Loucy (cell line): ENCODE measurements around the gene TSC2.

Source experiments
- H2AFZ ChIP-seq: fragments of 200-600 bp; sonication (generic); 2 replicates; pipeline ENCODE4 v1.6.0; 2016; ENCODE audit warnings: antibody characterized with exemption, mild to moderate bottlenecking, low read length, moderate library complexity
- H3F3A ChIP-seq: fragments of 200-600 bp; 2 replicates; pipeline ENCODE4 v1.6.0; 2016; ENCODE audit warnings: antibody characterized with exemption, low read depth, mild to moderate bottlenecking
- H3K27me3 ChIP-seq: fragments of 200-600 bp; sonication (generic); 2 replicates; pipeline ENCODE4 v1.6.1; 2014; ENCODE audit warnings: low read length, mild to moderate bottlenecking; ENCODE audit not compliant: insufficient read depth, poor library complexity, severe bottlenecking
- H3K36me3 ChIP-seq: fragments of 200-600 bp; sonication (generic); 2 replicates; pipeline ENCODE4 v1.6.1; 2016; ENCODE audit warnings: low read length; ENCODE audit not compliant: insufficient read depth
- H3K4me1 ChIP-seq: fragments of 200-600 bp; sonication (generic); 2 replicates; pipeline ENCODE4 v1.5.1; 2014; ENCODE audit warnings: low read length, mild to moderate bottlenecking; ENCODE audit not compliant: insufficient read depth, poor library complexity, severe bottlenecking
- H3K4me2 ChIP-seq: fragments of 200-600 bp; sonication (generic); 2 replicates; pipeline ENCODE4 v1.6.0; 2014; ENCODE audit warnings: antibody characterized with exemption, low read length, low read depth, mild to moderate bottlenecking; ENCODE audit not compliant: poor library complexity, severe bottlenecking
- H3K4me3 ChIP-seq: fragments of 200-600 bp; sonication (generic); 2 replicates; pipeline ENCODE4 v1.5.1; 2014; ENCODE audit warnings: low read length, mild to moderate bottlenecking, mixed read lengths; ENCODE audit not compliant: poor library complexity, severe bottlenecking
- H3K79me2 ChIP-seq: fragments of 200-600 bp; sonication (generic); 2 replicates; pipeline ENCODE4 v1.6.1; 2014; ENCODE audit warnings: low read length; ENCODE audit not compliant: insufficient read depth
- H3K9ac ChIP-seq: fragments of 200-600 bp; sonication (generic); 2 replicates; pipeline ENCODE4 v1.6.0; 2014; ENCODE audit warnings: mild to moderate bottlenecking, low read depth, low read length, moderate library complexity; ENCODE audit not compliant: poor library complexity, severe bottlenecking
- H3K9me2 ChIP-seq: fragments of 200-600 bp; sonication (generic); replicated peaks from 2 replicates; pipeline ENCODE4 v1.6.1; 2016; ENCODE audit warnings: low read depth, low read length, mixed read lengths
- H3K9me3 ChIP-seq: fragments of 200-600 bp; sonication (generic); 2 replicates; pipeline ENCODE4 v1.6.1; 2014; ENCODE audit warnings: mild to moderate bottlenecking, antibody characterized with exemption, low read length, low read depth; ENCODE audit not compliant: insufficient read depth
- H4K20me1 ChIP-seq: fragments of 200-600 bp; sonication (generic); 2 replicates; pipeline ENCODE4 v1.6.0; 2014; ENCODE audit warnings: antibody characterized with exemption, low read length, mild to moderate bottlenecking; ENCODE audit not compliant: insufficient read depth, poor library complexity, severe bottlenecking
- CTCF ChIP-seq: fragments of 200-600 bp; sonication (generic); conservative IDR thresholded peaks from 2 replicates; pipeline ENCODE4 v1.5.1; 2014; ENCODE audit warnings: mild to moderate bottlenecking, antibody characterized with exemption, low read length
- EZH2phosphoT487 ChIP-seq: fragments of 200-600 bp; IDR thresholded peaks from 2 replicates; pipeline ENCODE4 v1.6.1; 2018; ENCODE audit warnings: antibody characterized with exemption, mild to moderate bottlenecking, moderate library complexity, borderline replicate concordance

Gene TSC2

DNA sequence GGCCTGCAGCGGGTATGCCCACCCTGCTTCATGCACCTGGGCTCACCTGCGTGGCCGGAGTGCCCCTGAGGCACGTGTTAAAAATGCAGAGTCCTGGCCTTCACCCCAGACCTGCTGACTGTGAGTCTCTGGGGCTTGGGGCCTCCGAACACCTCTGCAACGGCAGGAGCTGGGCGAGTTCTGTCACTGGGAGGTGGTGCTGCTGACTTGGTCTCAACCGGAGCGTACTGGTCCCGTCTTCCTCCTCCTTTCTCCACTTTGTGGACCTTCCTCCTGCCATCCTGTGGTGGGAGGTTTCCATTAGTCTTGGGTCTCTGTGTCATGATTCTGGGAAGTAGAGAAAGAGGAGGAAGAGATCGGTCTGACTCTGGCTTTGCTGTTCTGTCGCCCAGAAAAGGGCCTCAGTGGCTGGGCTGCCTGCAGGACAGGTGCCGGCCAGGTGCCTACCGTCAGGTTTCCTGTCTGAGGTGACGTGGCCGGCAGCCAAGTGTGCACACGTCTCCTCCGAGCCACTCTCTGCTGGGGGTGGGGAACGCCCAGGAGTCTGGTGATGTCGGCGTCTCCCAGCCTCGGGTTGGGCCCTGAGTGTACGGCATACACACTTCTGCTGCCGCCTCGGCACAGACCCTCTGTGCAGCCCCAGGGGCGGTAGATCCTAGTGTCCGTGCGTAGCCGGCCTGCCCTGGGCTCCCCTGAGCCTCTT lies 6.9 kb downstream of the TSC2 start:
- no peak overlapping the region for H3K4me2 ChIP-seq
- H3K9me2 ChIP-seq = no peaks in the 10 kb centered on the region
- no peak for TF ChIP-seq EZH2phosphoT487
- no peak for TF ChIP-seq CTCF
- H2AFZ ChIP-seq = no peak overlapping the region
- no peak overlapping the region for H3K9ac ChIP-seq
- no peaks in the 10 kb centered on the region for H3K79me2 ChIP-seq
- no peaks in the 10 kb centered on the region for H3K36me3 ChIP-seq
- H4K20me1 ChIP-seq = no peaks in the 10 kb centered on the region
- no peak overlapping the region for H3K4me3 ChIP-seq
- H3K4me1 ChIP-seq = no peaks in the 10 kb centered on the region
- no peaks in the 10 kb centered on the region for H3F3A ChIP-seq
- H3K27me3 ChIP-seq = no peaks in the 10 kb centered on the region
- no peaks in the 10 kb centered on the region for H3K9me3 ChIP-seq

GRCh38 chr16:2056077-2056476 lies 8.3 kb downstream of the TSC2 start:
- H3K36me3 ChIP-seq = no peaks in the 10 kb centered on the region
- H3K27me3 ChIP-seq = no peaks in the 10 kb centered on the region
- no peaks in the 10 kb centered on the region for H3K9me3 ChIP-seq
- H3F3A ChIP-seq = no peaks in the 10 kb centered on the region
- H3K9ac ChIP-seq = no peak overlapping the region
- H3K4me3 ChIP-seq = no peak overlapping the region
- no peaks in the 10 kb centered on the region for H3K79me2 ChIP-seq
- H2AFZ ChIP-seq = no peak overlapping the region
- no peak overlapping the region for H3K4me2 ChIP-seq
- TF ChIP-seq EZH2phosphoT487 (no peak), CTCF (no peak)
- H3K9me2 ChIP-seq = no peaks in the 10 kb centered on the region
- no peaks in the 10 kb centered on the region for H4K20me1 ChIP-seq
- no peaks in the 10 kb centered on the region for H3K4me1 ChIP-seq

DNA sequence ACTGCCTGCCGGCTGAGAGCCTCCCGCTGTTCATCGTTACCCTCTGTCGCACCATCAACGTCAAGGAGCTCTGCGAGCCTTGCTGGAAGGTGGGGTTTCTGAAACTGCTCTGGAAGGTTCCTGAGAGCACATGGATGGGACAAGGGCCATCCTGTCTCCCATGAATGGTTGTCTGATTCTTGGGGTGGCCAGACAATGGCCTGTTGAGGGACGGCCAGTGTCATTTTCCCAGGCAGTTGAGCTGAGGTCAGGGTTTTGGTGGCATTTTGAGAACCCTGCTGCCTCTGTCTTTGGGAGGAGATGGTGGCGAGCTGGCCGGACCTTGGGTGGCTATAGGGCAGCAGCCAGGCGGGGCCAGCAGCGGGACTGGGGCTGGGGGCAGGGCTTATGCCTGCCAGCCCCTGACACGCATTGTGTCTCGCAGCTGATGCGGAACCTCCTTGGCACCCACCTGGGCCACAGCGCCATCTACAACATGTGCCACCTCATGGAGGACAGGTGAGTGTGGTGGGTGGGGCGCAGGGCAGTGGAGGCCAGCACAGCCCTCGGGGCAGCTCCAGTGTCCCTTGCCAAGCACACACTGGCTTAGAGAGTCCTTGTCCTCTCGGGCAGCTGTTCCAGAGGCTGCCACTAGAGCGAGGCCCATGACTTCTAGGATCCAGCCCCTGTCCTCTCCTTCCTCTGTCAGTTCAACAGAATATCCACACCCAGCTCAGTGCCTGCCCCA lies 9.1 kb downstream of the TSC2 start:
- H3K27me3 ChIP-seq = no peaks in the 10 kb centered on the region
- H3F3A ChIP-seq = no peaks in the 10 kb centered on the region
- no peaks in the 10 kb centered on the region for H3K4me1 ChIP-seq
- no peaks in the 10 kb centered on the region for H3K9me2 ChIP-seq
- TF ChIP-seq CTCF (no peak), EZH2phosphoT487 (no peak)
- no peaks in the 10 kb centered on the region for H3K9me3 ChIP-seq
- H3K9ac ChIP-seq = no peak overlapping the region
- no peak overlapping the region for H3K4me3 ChIP-seq
- H3K36me3 ChIP-seq = no peaks in the 10 kb centered on the region
- H3K4me2 ChIP-seq = no peak overlapping the region
- no peaks in the 10 kb centered on the region for H4K20me1 ChIP-seq
- H3K79me2 ChIP-seq = no peaks in the 10 kb centered on the region
- no peak overlapping the region for H2AFZ ChIP-seq
